ENCODE results near the gene FANCC. TPM values are rescaled to one million over a fixed set of nuclear protein-coding genes. Genes with fewer than 3 reads are reported as not detected.

FANCC gene
- total RNA-seq, 1 donor from 2014 or later, result 22.9 TPM

DNA sequence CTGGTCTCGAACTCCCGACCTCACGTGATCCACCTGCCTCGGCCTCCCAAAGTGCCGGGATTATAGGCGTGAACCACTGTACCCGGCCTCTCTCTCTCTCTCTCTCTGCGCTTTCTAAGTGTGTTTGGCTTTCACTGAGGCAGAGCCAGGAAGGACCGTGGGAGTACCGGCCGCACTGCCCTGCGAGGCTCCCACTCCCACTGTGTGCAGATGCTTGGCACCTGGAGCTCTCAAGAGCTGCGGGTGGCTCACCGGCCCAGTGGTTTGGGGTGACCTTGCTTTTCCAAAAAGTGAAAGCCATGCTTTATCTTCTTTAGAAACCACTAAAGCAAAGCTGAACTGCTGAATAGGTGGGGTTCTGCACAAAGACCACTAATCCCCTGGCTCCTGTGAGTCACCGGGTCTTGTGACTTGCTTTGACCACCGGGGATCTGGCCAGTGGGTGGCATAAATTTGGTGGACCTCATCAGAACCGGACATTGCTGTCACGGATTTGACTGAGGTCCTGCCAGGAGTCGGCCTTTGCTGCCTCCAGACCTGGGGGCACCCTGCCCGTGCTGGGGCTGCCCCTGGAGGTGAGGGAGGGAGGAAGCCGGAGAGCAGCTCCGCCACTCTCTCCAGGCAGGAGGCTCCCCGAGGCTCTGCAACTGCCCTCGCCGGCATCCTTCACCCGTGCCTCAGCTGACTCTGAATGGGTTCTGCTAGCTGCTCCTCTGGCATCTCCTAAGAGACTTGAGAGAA is 228.9 kb downstream of the FANCC start:
- Mint-ChIP-seq H3K4me1 (ENCODE audit: low read depth, unreplicated experiment) (peaks cover 42% of the 10 kb centered on the region), H3K4me3 (ENCODE audit: unreplicated experiment) (no peak overlapping the region), H3K36me3 (ENCODE audit: unreplicated experiment) (no peaks in the 10 kb centered on the region), H3K27me3 (ENCODE audit: unreplicated experiment) (peaks cover 7% of the 10 kb centered on the region), H3K9me3 (ENCODE audit: unreplicated experiment) (peaks cover 10% of the 10 kb centered on the region), H3K27ac (ENCODE audit: unreplicated experiment) (peak overlapping the region; percentile 20)
- DNase-seq, result no peak
- TF ChIP-seq, protein P1, sequence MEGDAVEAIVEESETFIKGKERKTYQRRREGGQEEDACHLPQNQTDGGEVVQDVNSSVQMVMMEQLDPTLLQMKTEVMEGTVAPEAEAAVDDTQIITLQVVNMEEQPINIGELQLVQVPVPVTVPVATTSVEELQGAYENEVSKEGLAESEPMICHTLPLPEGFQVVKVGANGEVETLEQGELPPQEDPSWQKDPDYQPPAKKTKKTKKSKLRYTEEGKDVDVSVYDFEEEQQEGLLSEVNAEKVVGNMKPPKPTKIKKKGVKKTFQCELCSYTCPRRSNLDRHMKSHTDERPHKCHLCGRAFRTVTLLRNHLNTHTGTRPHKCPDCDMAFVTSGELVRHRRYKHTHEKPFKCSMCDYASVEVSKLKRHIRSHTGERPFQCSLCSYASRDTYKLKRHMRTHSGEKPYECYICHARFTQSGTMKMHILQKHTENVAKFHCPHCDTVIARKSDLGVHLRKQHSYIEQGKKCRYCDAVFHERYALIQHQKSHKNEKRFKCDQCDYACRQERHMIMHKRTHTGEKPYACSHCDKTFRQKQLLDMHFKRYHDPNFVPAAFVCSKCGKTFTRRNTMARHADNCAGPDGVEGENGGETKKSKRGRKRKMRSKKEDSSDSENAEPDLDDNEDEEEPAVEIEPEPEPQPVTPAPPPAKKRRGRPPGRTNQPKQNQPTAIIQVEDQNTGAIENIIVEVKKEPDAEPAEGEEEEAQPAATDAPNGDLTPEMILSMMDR (IDR thresholded peaks at IDR 0.05; ENCODE audit: partially characterized antibody, unreplicated experiment), result no peak

DNA sequence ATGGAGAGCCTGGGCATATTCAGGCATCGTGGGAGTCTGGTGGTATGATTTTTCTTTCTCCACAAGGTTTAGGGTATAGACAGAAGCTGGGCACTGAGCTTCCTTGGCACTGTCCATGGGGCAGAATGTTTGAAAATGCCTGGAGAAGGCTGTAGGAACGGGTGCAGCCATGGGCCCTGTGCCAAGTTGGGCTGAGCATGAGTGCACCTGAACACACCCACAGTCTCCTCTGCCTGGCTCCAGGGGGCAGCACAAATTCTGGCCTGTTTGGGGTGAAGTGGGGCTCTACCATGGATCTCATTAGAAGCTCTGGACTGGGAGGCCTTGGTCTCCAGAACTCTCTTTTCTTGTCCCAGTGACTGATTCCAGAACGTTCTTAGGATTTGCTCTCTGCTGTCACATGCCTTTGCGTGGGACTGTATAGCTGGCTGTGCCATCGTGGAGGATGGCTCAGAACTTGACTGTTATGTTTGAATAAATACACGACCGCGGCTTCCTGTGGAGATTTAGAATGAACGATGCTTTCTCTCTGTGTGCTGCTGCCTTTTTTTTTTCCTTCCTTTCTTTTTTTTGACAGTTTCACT is 229.8 kb downstream of the FANCC start:
- peaks cover 6% of the 10 kb centered on the region for H3K27me3 Mint-ChIP-seq (ENCODE audit: unreplicated experiment)
- TF ChIP-seq, protein P1 (IDR thresholded peaks at IDR 0.05; ENCODE audit: partially characterized antibody, unreplicated experiment), result no peak
- no peaks in the 10 kb centered on the region for H3K36me3 Mint-ChIP-seq (ENCODE audit: unreplicated experiment)
- peaks cover 39% of the 10 kb centered on the region for H3K4me1 Mint-ChIP-seq (ENCODE audit: low read depth, unreplicated experiment)
- H3K27ac Mint-ChIP-seq (ENCODE audit: unreplicated experiment), result no peak overlapping the region
- peaks cover 10% of the 10 kb centered on the region for H3K9me3 Mint-ChIP-seq (ENCODE audit: unreplicated experiment)
- DNase-seq, result no peak
- H3K4me3 Mint-ChIP-seq (ENCODE audit: unreplicated experiment), result no peak overlapping the region

DNA sequence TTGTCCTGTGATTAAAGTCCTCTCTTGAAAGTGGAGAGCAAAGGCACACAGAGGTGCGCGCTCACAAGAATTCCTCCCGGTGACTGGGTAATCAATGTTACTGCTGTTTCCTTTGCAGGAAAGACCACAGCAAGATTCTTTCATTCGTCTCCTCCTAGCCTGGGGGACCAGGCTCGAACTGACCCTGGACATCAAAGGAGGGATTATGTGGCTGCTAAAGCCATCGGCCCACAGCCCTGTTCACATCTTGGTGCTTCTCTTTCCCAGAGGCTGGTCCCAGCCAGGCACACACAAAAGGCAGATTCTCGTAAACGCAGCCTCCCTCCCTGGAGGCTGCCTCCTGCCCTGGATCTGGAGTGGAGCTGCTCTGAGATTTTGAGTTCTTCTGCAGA is 230.9 kb downstream of the FANCC start:
- peaks cover 8% of the 10 kb centered on the region for H3K9me3 Mint-ChIP-seq (ENCODE audit: unreplicated experiment)
- H3K4me3 Mint-ChIP-seq (ENCODE audit: unreplicated experiment), result no peak overlapping the region
- H3K27ac Mint-ChIP-seq (ENCODE audit: unreplicated experiment), result peak overlapping the region; percentile 6
- no peak for DNase-seq
- TF ChIP-seq, protein P1 (IDR thresholded peaks at IDR 0.05; ENCODE audit: partially characterized antibody, unreplicated experiment), result no peak
- H3K36me3 Mint-ChIP-seq (ENCODE audit: unreplicated experiment), result no peaks in the 10 kb centered on the region
- H3K27me3 Mint-ChIP-seq (ENCODE audit: unreplicated experiment), result peaks cover 6% of the 10 kb centered on the region
- peaks cover 33% of the 10 kb centered on the region for H3K4me1 Mint-ChIP-seq (ENCODE audit: low read depth, unreplicated experiment)

DNA sequence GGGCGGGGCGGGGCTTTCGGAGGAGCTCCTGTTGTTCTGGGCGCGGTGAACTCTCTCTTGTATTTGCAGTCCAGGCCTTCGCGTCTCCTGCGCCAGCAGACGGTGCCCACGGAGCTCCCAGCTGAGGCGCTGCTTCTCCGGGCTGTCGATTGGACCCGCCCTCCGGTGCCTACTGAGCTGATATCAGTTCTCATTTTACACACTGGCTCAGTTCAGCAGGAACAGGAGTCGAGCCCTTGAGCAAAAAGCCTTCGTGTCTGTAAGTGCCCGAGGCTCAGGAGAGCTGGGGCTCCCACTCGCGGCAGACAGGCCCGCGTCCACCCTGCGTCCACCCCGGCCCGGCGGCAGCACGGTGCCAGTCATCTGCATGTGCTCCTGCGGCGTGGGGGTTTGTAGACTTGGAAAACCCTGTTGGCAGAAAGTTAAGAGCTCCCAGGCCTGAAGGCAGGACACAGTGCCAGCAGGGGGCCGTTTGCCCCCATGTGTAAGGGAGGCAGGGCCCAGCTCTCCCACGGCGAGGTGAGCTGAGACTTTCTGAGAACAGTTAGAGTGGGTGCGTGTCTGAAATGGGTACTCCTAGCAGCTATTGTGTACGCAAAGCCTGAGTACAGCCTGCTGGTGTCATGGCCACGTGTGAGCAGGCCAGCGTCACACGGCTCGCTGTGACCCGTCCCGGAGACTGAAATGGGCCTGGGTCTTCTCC is 231.5 kb downstream of the FANCC start:
- H3K36me3 Mint-ChIP-seq (ENCODE audit: unreplicated experiment), result no peaks in the 10 kb centered on the region
- peaks cover 29% of the 10 kb centered on the region for H3K4me1 Mint-ChIP-seq (ENCODE audit: low read depth, unreplicated experiment)
- DNase-seq, result no peak
- no peak overlapping the region for H3K4me3 Mint-ChIP-seq (ENCODE audit: unreplicated experiment)
- H3K27ac Mint-ChIP-seq (ENCODE audit: unreplicated experiment), result no peak overlapping the region
- peaks cover 9% of the 10 kb centered on the region for H3K9me3 Mint-ChIP-seq (ENCODE audit: unreplicated experiment)
- TF ChIP-seq, protein P1 (IDR thresholded peaks at IDR 0.05; ENCODE audit: partially characterized antibody, unreplicated experiment), result no peak
- H3K27me3 Mint-ChIP-seq (ENCODE audit: unreplicated experiment), result peaks cover 6% of the 10 kb centered on the region
